Neutrophil (primary cell): ENCODE measurements around the gene NAGA.
A peak's percentile ranks its signal among the peaks of the same experiment; 100 is the strongest.
"Not testable (repeated sequence)": the region's sequence is repeated elsewhere in the genome, so short reads cannot be mapped to it uniquely, and the experiment has no call there.

Experiments
- H3K27ac ChIP-seq: fragments of 200-600 bp; sonication (generic); 2 replicates; pipeline ENCODE4 v1.5.1; 2016; ENCODE audit warnings: mild to moderate bottlenecking, moderate library complexity
- H3K27me3 ChIP-seq: fragments of 200-600 bp; sonication (generic); 2 replicates; pipeline ENCODE4 v1.6.0; 2016; ENCODE audit warnings: mild to moderate bottlenecking
- H3K36me3 ChIP-seq: fragments of 200-600 bp; sonication (generic); 2 replicates; pipeline ENCODE4 v1.5.1; 2017
- H3K4me1 ChIP-seq, 2 experiments: fragments of 200-600 bp in 1 of 2; sonication (generic) in 1 of 2; 1 replicate in 1 of 2; 2 replicates in 1 of 2; pipeline versions ENCODE4 v1.5.1 to v1.6.1; 2013 to 2016; ENCODE audit warnings: low read depth in 1 of 2, low read length in 1 of 2, mild to moderate bottlenecking in 1 of 2, moderate library complexity in 1 of 2; ENCODE audit not compliant: control insufficient read depth in 1 of 2, insufficient read depth in 1 of 2
- H3K4me3 ChIP-seq, 2 experiments: fragments of 200-600 bp in 1 of 2; sonication (generic) in 1 of 2; 1 replicate in 1 of 2; 2 replicates in 1 of 2; pipeline ENCODE4 v1.5.1; 2013 to 2016; ENCODE audit warnings: low read depth in 1 of 2, low read length in 1 of 2, mild to moderate bottlenecking in 1 of 2, moderate library complexity in 1 of 2
- H3K9me3 ChIP-seq: fragments of 200-600 bp; sonication (generic); 2 replicates; pipeline ENCODE4 v1.5.1; 2016
- TF ChIP-seq, protein P1 (sequence below): fragments of 200-600 bp; sonication (generic); IDR thresholded peaks from 2 replicates; pipeline ENCODE4 v1.5.1; 2016; ENCODE audit warnings: antibody characterized with exemption

NAGA gene

GRCh38 chr22:42072606-42073330 lies 2.2 kb upstream of the NAGA start:
- H3K27me3 ChIP-seq = no peaks in the 10 kb centered on the region
- H3K9me3 ChIP-seq = no peaks in the 10 kb centered on the region
- TF ChIP-seq, protein P1, sequence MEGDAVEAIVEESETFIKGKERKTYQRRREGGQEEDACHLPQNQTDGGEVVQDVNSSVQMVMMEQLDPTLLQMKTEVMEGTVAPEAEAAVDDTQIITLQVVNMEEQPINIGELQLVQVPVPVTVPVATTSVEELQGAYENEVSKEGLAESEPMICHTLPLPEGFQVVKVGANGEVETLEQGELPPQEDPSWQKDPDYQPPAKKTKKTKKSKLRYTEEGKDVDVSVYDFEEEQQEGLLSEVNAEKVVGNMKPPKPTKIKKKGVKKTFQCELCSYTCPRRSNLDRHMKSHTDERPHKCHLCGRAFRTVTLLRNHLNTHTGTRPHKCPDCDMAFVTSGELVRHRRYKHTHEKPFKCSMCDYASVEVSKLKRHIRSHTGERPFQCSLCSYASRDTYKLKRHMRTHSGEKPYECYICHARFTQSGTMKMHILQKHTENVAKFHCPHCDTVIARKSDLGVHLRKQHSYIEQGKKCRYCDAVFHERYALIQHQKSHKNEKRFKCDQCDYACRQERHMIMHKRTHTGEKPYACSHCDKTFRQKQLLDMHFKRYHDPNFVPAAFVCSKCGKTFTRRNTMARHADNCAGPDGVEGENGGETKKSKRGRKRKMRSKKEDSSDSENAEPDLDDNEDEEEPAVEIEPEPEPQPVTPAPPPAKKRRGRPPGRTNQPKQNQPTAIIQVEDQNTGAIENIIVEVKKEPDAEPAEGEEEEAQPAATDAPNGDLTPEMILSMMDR = no peak
- peaks cover 6% of the 10 kb centered on the region for H3K36me3 ChIP-seq
- H3K27ac ChIP-seq = no peak overlapping the region
- H3K4me3 ChIP-seq = no peak overlapping the region
- peaks cover 33% of the 10 kb centered on the region in 2 experiments for H3K4me1 ChIP-seq

DNA sequence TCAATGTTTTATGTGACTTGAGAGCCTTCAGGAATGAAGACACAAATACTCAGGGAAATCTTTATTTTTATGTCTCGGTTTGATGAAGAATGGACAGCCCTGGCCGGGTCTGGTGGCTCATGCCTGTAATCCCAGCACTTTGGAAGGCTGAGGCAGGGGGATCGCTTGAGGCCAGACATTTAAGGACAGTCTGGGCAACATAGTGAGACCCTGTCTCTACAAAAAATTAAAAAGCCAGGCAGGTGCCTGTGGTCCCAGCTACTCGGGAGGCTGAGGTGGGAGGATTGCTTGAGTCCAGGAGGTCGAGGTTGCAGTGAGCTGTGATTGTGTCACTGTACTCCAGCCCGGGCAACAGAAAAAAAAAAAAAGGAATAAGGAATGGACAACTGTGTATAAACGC lies 896 bp upstream of the NAGA start:
- peak overlapping the region; percentile 80 for H3K27ac ChIP-seq
- peaks cover 33% of the 10 kb centered on the region in 2 experiments for H3K4me1 ChIP-seq
- H3K36me3 ChIP-seq = peaks cover 19% of the 10 kb centered on the region
- H3K9me3 ChIP-seq, H3K27me3 ChIP-seq: not testable (repeated sequence)
- peak overlapping the region; percentile 84 to 91 for H3K4me3 ChIP-seq

DNA sequence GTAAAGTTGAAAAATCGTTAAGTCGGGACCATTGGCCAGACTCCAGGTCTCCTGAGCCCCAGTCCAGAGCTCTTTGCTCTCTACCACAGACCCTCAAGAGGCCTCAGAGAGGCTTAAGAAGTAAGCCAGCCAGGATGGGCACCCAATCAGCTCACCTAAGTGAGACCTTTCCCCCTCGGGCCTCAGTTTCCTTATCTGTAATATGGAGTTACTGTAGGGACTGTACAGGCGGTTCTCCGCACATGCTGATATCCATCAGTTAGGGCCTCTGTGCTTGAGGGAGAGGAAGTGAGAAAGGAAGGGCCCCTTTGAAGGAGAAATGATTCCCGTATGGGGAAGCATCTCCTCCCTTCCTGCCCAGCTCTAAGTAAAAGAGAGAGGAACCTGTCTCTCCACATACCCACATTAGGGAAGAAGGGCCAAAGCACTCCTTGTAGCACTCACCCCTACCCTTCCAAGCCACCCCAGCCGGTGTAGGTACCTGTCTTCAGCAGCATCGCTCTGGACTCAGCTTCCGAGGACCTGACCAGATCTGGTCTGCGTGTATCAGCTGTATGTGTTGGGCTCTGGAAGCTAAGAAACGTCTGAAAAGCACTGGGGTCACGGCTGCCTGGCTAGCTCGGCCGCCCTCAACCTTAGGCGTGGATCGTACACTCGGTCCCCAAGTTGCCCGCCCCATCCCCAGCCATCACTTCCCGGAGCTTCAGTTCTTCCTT lies 653 bp downstream of the NAGA start:
- TF ChIP-seq, protein P1 = no peak

GRCh38 chr22:42068291-42068690 lies 2.3 kb downstream of the NAGA start:
- Histone ChIP-seq H3K4me1 (peaks cover 18 to 19% of the 10 kb centered on the region in 2 experiments), H3K4me3 (no peak overlapping the region)

More for the DNA sequence above, 653 bp downstream of the NAGA start:
- Histone ChIP-seq H3K4me1 (peaks cover 32% of the 10 kb centered on the region in 2 experiments), H3K36me3 (peaks cover 34% of the 10 kb centered on the region), H3K4me3 (peak overlapping the region; percentile 84 to 91), H3K9me3 (no peaks in the 10 kb centered on the region), H3K27ac (peak overlapping the region; percentile 80), H3K27me3 (no peaks in the 10 kb centered on the region)

GRCh38 chr22:42067671-42068251 lies 2.9 kb downstream of the NAGA start:
- no peak overlapping the region for H3K4me3 ChIP-seq
- H3K36me3 ChIP-seq = peaks cover 47% of the 10 kb centered on the region
- H3K4me1 ChIP-seq = peaks cover 18 to 19% of the 10 kb centered on the region in 2 experiments

More at GRCh38 chr22:42068291-42068690, 2.3 kb downstream of the NAGA start:
- TF ChIP-seq, protein P1 = no peak
- no peaks in the 10 kb centered on the region for H3K9me3 ChIP-seq
- no peaks in the 10 kb centered on the region for H3K27me3 ChIP-seq
- no peak overlapping the region for H3K27ac ChIP-seq
- peaks cover 43% of the 10 kb centered on the region for H3K36me3 ChIP-seq

More at GRCh38 chr22:42067671-42068251, 2.9 kb downstream of the NAGA start:
- no peaks in the 10 kb centered on the region for H3K9me3 ChIP-seq
- TF ChIP-seq, protein P1 = no peak
- H3K27ac ChIP-seq = no peak overlapping the region
- no peaks in the 10 kb centered on the region for H3K27me3 ChIP-seq
